GM19324 (cell line): Measurements from ENCODE around the gene PELI2.

ENCODE experiments used
- ATAC-seq: cut with Tn5 transposase; IDR thresholded peaks from one replicate; pipeline ENCODE4 v1.9.1; 2021; ENCODE audit warnings: mild to moderate bottlenecking, moderate library complexity; ENCODE audit not compliant: unreplicated experiment, low FRiP score

The PELI2 gene

DNA sequence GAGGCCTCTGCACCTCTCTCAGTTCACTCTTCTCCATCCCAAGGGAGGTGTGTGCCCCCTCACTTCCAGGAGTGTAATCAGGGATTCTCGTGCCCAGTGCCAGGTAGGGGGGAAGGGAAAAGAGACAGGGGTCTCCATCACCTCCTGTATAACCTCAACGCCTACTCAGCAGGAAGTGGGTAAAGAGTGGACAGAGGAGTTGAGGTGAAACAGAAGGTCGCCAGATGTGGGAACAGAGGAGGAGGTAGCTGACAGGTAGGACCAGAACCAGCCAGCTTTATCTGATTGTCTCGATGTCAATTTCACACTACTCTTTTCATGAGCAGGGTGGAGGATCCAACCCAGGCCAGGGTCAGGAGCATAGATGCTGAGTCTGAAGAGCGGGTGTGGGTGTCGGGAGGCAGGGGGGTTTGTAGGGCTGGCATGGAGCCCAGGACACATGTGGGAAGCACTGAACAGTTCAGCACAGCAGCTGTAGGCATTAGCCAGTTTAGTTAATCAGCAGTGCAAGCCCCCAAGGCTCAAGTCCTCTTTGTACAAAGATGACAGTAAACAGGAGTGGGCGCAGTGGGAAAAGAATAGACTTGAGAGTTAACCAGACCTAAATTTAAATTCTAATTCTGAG is 213.5 kb downstream of the PELI2 start:
- no peak for ATAC-seq

DNA sequence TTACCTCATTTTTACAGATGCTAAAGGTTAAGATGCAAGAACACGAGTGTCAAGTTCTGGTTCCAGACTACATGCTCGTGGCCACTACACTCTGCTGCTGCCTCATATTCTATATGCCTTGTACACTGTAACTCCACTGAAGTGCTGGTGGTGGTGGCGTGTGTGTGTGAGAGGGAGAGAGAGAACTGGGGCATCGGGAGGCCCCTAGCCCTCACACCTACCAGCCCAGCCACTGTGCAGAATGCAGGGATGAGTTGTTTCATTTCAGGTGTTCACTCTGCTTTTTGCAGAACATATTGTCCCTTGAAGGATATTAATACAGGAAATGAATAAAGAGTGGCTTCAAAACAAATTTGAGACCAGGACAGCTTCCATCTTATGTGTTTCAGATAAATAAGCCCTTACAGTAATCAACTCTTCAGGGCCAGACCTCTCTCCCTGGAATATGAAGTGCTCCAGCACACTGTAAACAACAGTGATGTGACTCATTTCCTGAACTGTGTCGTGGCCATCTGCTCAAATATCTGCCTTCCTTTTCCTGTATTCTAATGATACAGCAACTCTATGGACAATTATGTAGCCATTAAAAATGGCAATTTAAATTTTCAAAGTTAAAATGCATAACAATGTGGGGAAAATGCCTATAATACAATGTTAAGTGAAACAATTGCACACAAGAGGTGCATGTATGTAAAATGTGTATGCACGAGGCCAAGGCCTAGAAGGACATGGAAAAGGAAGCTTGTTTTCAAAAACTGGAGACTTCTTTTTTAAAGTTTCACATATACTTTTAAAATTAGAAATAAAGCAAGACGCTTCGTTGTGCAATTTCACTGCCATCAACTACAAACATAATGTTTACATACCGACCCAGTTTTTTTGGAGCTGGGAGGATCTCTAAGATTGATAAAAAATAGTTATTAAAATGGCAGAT is 215.4 kb downstream of the PELI2 start:
- no peak for ATAC-seq

DNA sequence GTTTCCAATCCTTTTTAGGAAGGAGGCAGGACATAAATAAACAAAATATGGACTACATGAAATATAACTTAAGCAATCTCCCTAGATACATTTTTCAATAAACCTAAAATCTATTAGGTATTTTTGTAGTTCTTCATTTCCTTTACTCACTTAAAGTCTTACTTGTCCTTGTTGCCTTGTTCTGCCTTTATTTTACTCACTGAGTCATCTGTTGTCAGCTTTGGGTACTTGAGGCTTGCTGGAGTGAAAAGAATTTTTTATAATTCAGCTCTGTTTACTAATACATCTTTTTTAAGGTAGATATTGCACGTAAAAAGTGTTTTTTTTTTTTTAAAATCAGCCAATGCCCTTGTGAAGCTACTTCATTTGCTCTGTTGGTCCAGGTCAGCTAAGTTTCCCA is 216.2 kb downstream of the PELI2 start:
- ATAC-seq: no peak

DNA sequence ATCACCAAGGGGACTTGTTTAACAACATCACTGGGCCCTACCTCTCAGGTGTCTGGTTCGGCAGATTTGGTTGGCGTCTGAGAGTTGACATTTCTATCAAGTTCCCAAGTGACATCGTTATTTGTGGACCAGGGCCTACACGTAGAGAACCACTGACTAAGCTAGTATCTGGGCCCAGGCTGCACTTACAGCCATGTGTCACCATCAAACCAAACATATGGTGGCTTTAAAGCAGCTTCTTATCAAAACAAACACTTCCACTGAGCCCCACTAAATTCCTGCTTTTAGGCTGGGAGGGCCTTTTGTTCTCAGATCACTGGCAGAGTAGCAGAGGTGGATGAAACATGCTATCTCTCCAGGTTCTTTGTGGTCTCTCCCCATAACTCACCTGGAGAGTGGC is 220.5 kb downstream of the PELI2 start:
- no peak for ATAC-seq

DNA sequence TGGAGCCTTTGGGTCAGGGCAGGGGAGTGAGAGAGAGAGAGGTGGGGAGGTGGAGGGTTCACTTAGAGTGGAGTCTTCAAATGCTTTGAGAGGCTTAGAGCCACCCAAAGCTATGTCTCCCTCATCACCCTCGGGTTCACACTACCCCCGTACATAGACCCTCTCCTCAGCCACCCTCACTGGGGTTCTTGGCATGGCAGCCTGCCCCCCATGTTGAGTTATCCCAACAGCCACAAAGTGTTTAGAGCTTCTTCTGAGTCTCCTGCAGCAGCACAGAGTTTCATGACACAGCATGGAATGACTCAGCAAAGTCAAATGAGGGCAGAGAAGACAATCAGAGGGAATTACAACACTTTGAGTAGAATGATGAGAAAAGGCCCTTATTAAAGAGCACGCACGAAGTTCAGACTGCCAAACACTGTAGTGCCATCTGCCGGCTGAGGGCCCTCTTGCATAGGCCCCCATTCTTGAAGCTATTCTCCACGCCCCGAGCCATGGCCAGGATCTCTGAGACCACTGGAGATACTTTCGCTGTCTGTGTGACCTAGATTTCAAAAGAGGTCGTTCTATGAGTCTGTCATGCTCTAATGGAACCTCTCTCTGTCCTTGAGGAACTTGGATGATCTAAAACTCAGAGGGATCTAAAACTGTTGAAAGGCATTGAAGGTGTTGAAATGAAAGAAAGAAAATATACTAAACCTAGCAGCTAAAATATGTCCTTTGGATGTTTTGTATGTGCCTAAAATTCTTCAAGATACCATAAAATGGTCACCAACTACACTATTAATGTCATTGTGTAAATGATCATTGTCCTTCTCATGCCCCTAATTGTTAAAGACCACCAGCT is 221.9 kb downstream of the PELI2 start:
- no peak for ATAC-seq

DNA sequence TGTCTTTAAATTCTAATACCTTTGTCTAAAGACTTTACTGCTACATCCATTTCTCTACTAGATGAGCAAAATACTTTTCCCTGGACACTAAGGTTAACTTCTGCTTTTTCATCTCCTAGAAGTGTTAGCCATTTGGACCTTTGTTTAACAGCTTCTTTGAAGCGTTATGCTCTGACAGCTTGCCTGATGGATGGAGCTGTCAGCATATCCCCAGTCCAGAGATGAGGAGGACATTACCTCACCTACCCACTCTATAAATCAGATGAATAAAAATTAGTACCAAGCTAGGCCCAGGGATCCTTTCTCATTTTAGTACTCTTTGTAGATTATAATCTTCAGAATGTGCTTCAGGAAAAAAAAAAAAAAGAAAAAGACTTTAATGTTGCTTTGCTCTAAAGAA is 222.7 kb downstream of the PELI2 start:
- ATAC-seq: no peak

DNA sequence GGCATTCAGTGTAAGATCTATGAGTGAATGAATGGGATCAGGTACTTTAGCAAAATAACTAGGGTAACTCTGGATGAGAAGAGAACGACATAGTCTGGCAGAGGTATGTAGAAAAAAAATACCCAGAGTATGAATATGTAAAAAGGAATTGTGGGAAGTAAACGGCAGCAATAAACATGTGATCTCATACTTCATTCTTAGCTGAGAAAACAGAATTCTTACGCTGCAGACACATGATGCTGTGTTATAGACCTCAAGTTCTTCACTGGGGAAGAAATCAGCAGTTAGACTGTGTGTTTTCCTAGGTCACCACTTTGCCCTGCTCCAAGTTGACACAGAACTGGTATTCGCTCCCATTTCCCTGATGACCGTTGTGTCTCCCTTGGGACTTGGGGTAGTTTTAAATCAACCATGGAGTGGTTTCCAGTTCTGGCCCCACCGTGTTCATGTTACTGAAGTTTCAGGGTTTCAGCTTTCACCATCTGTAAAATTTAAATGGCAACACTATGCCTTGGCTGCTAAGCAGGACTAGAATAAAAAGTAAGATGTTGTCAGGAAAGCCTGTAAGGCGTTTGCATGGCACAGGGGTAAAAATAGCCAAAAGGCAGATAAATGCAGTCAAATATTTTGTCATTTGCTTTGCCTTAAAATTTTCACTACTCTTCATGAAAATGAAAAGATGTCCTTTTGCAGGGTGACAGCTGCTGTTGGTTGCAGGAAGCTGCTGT is 223.7 kb downstream of the PELI2 start:
- ATAC-seq: no peak

DNA sequence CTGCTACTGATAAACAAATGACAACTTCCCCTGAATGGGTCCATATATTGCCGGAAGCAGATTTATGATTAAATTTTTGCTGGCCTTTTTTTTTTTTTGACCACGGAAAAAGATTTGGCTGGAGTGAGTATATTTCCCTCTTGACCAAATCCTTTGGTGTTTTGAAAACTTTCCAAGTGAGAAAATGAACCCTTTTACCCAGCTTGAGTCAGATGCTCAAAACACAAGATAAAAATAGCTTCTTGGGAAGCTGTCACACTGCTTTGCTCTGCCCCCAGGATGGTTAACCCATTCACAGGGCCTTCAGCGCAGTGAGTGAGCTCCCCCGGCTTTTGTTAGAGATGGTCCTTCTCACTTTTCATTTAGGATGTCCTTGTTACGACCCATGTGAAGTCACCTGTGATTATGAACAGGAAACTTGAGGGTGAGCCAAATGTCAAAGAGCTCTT is 224.3 kb downstream of the PELI2 start:
- ATAC-seq: no peak

DNA sequence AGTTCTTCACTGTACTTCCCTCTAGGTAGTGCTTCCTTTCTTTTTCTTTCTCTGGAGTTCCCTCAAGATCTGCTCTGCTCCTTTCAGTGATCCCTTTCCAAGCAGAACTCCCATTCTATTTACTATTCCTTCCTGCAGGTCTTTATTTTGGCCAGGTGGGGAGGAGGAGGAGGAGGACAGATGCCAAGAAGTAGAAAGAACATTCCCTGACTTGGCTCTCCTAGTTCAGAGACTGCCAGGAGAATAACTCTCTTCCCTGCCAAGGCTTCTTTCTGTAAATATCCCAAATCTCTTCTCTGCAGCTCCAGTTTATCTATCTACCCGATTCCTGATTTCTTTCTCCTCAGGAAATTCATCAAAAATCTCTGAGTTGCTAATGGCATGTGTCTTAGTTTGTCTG is 231.7 kb downstream of the PELI2 start:
- no peak for ATAC-seq
